HCT116 (cell line): ENCODE results near the gene RABEP1.

Source experiments
- EGR1 ChIP-seq: IDR thresholded peaks from 2 replicates; pipeline ENCODE4 v1.6.1; 2012; ENCODE audit warnings: low read depth
- EZH2 ChIP-seq: fragments of 200-600 bp; sonication (generic); IDR thresholded peaks from 2 replicates; pipeline ENCODE4 v1.6.1; 2017; ENCODE audit warnings: antibody characterized with exemption, mixed run types
- JUND ChIP-seq: IDR thresholded peaks from 2 replicates; pipeline ENCODE4 v1.6.1; 2012
- POLR2A ChIP-seq: IDR thresholded peaks from 2 replicates; pipeline ENCODE4 v1.7.0; 2011; ENCODE audit warnings: borderline replicate concordance; ENCODE audit not compliant: insufficient read depth, insufficient read length; ENCODE audit errors: extremely low read depth
- POLR2AphosphoS5 ChIP-seq: IDR thresholded peaks from 2 replicates; pipeline ENCODE4 v1.6.1; 2011; ENCODE audit warnings: mild to moderate bottlenecking, low read depth, low read length, moderate library complexity
- RAD21 ChIP-seq: IDR thresholded peaks from 2 replicates; pipeline ENCODE4 v1.6.1; 2012; ENCODE audit warnings: low read depth, mild to moderate bottlenecking
- SIN3A ChIP-seq: IDR thresholded peaks from 2 replicates; pipeline ENCODE4 v1.6.1; 2012; ENCODE audit warnings: low read depth
- SP1 ChIP-seq: IDR thresholded peaks from 2 replicates; pipeline ENCODE4 v1.6.1; 2012; ENCODE audit warnings: low read depth
- YY1 ChIP-seq: IDR thresholded peaks from 2 replicates; pipeline ENCODE4 v1.6.1; 2011; ENCODE audit warnings: low read length, low read depth, moderate library complexity, mild to moderate bottlenecking; ENCODE audit not compliant: insufficient replicate concordance; ENCODE audit errors: extremely low read depth
- ZFX ChIP-seq: fragments of 450-650 bp; IDR thresholded peaks from 2 replicates; pipeline ENCODE4 v1.6.1; 2017
- ZNF274 ChIP-seq: fragments of 200-500 bp; sonication (Bioruptor generic); IDR thresholded peaks from 2 replicates; pipeline ENCODE4 v1.6.1; 2014; ENCODE audit warnings: mild to moderate bottlenecking, low read depth, low read length, inconsistent platforms
- TF ChIP-seq, protein P1 (sequence below), 3 experiments: fragments of 200-600 bp in 1 of 3; sonication (generic) in 1 of 3; IDR thresholded peaks in 2 of 3; conservative IDR thresholded peaks in 1 of 3; 2 replicates each; pipeline ENCODE4 v1.5.1; 2012 to 2017; ENCODE audit warnings: low read depth in 2 of 3, low read length in 2 of 3, antibody characterized with exemption in 1 of 3, borderline replicate concordance in 1 of 3, control low read depth in 1 of 3, mild to moderate bottlenecking in 1 of 3, mixed read lengths in 1 of 3, mixed run types in 1 of 3, moderate library complexity in 1 of 3; ENCODE audit not compliant: insufficient read depth in 1 of 3
- TF ChIP-seq, protein P2 (sequence below): IDR thresholded peaks from 2 replicates; pipeline ENCODE4 v1.6.1; 2012
- TF ChIP-seq, protein P3 (sequence below): IDR thresholded peaks from 2 replicates; pipeline ENCODE4 v1.6.1; 2012; ENCODE audit warnings: low read depth

DNA sequence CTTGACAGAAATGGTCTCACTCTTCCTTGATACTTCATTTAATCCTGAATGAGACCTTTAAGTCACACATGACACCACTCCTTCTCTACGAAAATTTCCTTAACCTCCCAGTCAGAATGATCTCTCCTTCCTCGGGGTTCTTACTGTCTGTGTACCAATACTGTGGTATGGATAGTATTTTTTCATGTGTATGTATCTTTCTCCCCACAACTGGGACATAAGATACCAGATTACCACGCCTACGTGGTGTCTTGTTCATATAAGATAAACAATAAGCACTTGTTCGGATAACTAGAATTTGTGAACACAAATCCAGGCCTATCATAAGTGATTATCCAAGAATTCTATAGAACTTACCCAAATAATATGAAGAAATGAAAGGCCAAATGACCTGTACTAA, 126.1 kb downstream of the RABEP1 start:
- TF ChIP-seq EZH2 (no peak), JUND (no peak), RAD21 (no peak), SP1 (no peak), SIN3A (no peak), POLR2AphosphoS5 (no peak), POLR2A (no peak), YY1 (no peak), EGR1 (no peak), ZFX (no peak), ZNF274 (no peak)
- TF ChIP-seq, protein P1, sequence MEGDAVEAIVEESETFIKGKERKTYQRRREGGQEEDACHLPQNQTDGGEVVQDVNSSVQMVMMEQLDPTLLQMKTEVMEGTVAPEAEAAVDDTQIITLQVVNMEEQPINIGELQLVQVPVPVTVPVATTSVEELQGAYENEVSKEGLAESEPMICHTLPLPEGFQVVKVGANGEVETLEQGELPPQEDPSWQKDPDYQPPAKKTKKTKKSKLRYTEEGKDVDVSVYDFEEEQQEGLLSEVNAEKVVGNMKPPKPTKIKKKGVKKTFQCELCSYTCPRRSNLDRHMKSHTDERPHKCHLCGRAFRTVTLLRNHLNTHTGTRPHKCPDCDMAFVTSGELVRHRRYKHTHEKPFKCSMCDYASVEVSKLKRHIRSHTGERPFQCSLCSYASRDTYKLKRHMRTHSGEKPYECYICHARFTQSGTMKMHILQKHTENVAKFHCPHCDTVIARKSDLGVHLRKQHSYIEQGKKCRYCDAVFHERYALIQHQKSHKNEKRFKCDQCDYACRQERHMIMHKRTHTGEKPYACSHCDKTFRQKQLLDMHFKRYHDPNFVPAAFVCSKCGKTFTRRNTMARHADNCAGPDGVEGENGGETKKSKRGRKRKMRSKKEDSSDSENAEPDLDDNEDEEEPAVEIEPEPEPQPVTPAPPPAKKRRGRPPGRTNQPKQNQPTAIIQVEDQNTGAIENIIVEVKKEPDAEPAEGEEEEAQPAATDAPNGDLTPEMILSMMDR (IDR thresholded peaks at IDR 0.05 in 2 of 3, conservative IDR thresholded peaks at IDR 0.05 in 1 of 3; ENCODE audit: borderline replicate concordance in 1 of 3, insufficient read depth in 1 of 3, low read depth in 2 of 3, low read length in 2 of 3) = no peak
- TF ChIP-seq, protein P2, sequence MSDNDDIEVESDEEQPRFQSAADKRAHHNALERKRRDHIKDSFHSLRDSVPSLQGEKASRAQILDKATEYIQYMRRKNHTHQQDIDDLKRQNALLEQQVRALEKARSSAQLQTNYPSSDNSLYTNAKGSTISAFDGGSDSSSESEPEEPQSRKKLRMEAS = no peak
- TF ChIP-seq, protein P3, sequence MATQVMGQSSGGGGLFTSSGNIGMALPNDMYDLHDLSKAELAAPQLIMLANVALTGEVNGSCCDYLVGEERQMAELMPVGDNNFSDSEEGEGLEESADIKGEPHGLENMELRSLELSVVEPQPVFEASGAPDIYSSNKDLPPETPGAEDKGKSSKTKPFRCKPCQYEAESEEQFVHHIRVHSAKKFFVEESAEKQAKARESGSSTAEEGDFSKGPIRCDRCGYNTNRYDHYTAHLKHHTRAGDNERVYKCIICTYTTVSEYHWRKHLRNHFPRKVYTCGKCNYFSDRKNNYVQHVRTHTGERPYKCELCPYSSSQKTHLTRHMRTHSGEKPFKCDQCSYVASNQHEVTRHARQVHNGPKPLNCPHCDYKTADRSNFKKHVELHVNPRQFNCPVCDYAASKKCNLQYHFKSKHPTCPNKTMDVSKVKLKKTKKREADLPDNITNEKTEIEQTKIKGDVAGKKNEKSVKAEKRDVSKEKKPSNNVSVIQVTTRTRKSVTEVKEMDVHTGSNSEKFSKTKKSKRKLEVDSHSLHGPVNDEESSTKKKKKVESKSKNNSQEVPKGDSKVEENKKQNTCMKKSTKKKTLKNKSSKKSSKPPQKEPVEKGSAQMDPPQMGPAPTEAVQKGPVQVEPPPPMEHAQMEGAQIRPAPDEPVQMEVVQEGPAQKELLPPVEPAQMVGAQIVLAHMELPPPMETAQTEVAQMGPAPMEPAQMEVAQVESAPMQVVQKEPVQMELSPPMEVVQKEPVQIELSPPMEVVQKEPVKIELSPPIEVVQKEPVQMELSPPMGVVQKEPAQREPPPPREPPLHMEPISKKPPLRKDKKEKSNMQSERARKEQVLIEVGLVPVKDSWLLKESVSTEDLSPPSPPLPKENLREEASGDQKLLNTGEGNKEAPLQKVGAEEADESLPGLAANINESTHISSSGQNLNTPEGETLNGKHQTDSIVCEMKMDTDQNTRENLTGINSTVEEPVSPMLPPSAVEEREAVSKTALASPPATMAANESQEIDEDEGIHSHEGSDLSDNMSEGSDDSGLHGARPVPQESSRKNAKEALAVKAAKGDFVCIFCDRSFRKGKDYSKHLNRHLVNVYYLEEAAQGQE = no peak
